Measurements from ENCODE around the gene ERFL. TPM values are rescaled to one million over a fixed set of nuclear protein-coding genes. Genes with fewer than 3 reads are reported as not detected.
A peak's percentile ranks its signal among the peaks of the same experiment; 100 is the strongest.

ERFL gene
- total RNA-seq, 1 donor from 2014 or later = not detected

- TF ChIP-seq CTCF (IDR thresholded peaks at IDR 0.05) = no peak
- Histone ChIP-seq H3K9me3 (no peaks in the 10 kb centered on the region), H3K36me3 (no peaks in the 10 kb centered on the region), H3K4me3 (peak overlapping the region; percentile 48 to 61), H3K27ac (no peak overlapping the region), H3K4me1 (peaks cover 0 to 11% of the 10 kb centered on the region in 2 donors), H3K27me3 (peaks cover 38% of the 10 kb centered on the region)
- intact Hi-C loops (cut with DNase I) = no loop called here
- DNase-seq (ENCODE audit: low spot score in 2 of 2) = no peak
These were observed 604 bp downstream of the ERFL start for GRCh38 chr19:41927497-41928192.

DNA sequence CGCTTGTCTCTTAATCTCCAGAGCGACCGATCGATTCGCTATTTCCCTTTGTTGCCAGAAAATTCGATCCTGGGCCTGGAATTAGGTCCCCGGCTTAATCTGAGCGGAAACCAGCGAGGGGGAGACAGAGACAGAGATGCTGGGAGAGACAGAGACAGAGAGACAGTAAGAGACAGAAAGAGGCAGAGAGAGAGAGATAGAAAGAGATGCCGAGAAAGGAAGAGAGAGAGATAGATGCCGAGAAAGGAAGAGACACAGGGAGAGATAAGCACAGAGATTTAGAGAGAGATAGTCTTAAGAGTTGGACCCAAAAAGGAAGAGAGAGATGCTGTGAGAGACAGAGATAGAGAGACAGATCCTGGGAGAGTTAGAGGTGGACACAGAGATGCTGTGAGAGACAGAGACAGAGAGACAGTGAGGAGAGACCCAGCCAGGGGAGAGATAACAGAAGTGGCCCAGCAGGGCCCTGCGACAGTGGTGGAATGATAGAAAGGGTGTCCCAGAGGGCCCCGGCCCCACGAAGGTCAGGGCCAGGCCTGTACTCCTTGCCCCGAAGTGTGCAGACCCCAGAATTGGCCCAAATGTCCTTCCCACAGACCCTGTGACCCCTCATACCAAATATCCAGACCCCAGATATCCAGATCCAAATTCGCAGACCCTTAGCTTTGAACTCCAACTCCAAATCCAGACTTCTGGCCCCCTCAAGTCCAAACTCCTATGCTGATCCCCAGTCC, 1.3 kb downstream of the ERFL start:
- intact Hi-C loops (cut with DNase I) = no loop called here
- Histone ChIP-seq H3K4me1 (peaks cover 0 to 11% of the 10 kb centered on the region in 2 donors), H3K27me3 (peaks cover 36% of the 10 kb centered on the region), H3K27ac (no peak overlapping the region), H3K9me3 (no peaks in the 10 kb centered on the region), H3K4me3 (no peak overlapping the region), H3K36me3 (no peaks in the 10 kb centered on the region)
- DNase-seq (ENCODE audit: low spot score in 2 of 2) = no peak
- no peak for TF ChIP-seq CTCF (IDR thresholded peaks at IDR 0.05)

GRCh38 chr19:41926028-41926762, 2.1 kb downstream of the ERFL start:
- Histone ChIP-seq H3K27ac (no peak overlapping the region), H3K9me3 (no peaks in the 10 kb centered on the region), H3K27me3 (peaks cover 39% of the 10 kb centered on the region), H3K4me3 (no peak overlapping the region), H3K4me1 (peaks cover 0 to 11% of the 10 kb centered on the region in 2 donors), H3K36me3 (no peaks in the 10 kb centered on the region)
- DNase-seq (ENCODE audit: low spot score in 2 of 2) = no peak
- no peak for TF ChIP-seq CTCF (IDR thresholded peaks at IDR 0.05)
- intact Hi-C loops (cut with DNase I) = no loop called here

DNA sequence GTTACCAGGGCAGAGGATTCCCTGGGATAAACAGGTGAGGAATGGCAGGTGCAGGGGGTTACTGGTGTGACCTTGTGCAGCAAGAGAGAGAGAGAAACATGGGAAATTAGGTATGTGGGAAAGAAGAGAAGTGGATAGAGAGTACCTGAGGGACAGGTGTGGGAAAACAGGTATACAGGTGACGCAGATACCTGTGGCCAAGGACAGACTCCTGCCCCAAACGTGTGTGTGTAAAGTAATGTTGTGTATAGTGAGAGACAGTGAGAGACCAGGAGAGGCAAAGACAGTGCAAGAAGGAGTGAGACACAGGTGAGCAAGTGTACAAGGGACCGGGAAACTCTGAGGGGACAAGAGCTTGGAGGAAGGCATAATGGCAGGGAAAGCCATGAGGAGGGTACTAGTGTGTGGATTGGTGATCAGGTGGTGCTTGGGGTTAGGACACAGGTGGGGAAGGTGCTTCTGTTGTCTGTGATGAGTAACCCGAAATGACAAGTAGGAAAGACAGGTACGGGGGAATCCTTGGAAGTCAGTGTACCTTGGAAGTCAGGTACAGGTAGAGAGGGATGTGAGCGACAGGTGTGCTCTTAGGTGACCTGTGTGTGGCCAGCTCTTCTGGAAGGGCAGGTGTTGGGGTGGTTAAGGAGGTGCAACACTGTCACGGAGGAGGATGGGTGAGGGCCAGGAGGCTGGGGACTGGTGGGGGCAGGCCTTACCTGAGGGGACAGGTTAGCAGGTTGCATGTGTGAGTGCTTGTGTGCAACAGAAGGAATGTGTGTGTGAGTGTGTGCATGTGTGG, 2.8 kb downstream of the ERFL start:
- peaks cover 0 to 11% of the 10 kb centered on the region in 2 donors for H3K4me1 ChIP-seq
- H3K36me3 ChIP-seq = no peaks in the 10 kb centered on the region
- H3K4me3 ChIP-seq = no peak overlapping the region
- no peaks in the 10 kb centered on the region for H3K9me3 ChIP-seq
- H3K27ac ChIP-seq = no peak overlapping the region
- peaks cover 44% of the 10 kb centered on the region for H3K27me3 ChIP-seq
- TF ChIP-seq CTCF (IDR thresholded peaks at IDR 0.05) = no peak
- intact Hi-C loops (cut with DNase I) = no loop called here
- DNase-seq (ENCODE audit: low spot score in 2 of 2) = no peak

Measured in ascending aorta (tissue), 2 donors.